ENCODE data around the gene KIFC3.
A peak's percentile ranks its signal among the peaks of the same experiment; 100 is the strongest.
"Not testable (repeated sequence)": the region's sequence is repeated elsewhere in the genome, so short reads cannot be mapped to it uniquely, and the experiment has no call there.

The KIFC3 gene

GRCh38 chr16:57804111-57804837, 2.0 kb upstream of the KIFC3 start:
- DNase-seq = no peak

GRCh38 chr16:57803134-57803990, 1.1 kb upstream of the KIFC3 start:
- no peak for DNase-seq

GRCh38 chr16:57801809-57802340, 416 bp downstream of the KIFC3 start:
- DNase-seq = no peak

- no peak for DNase-seq
These were observed 1.0 kb downstream of the KIFC3 start for GRCh38 chr16:57801098-57801808.

GRCh38 chr16:57800200-57801097, 1.8 kb downstream of the KIFC3 start:
- DNase-seq = no peak

- DNase-seq = no peak
These were observed 2.6 kb downstream of the KIFC3 start for GRCh38 chr16:57799600-57800199.

- peak; percentile 44 for DNase-seq
These were observed 3.2 kb downstream of the KIFC3 start for GRCh38 chr16:57798953-57799599.

GRCh38 chr16:57798267-57798810, 4.0 kb downstream of the KIFC3 start:
- no peak for DNase-seq

GRCh38 chr16:57797526-57798266, 4.6 kb downstream of the KIFC3 start:
- no peak for DNase-seq

- DNase-seq = no peak
These were observed 5.1 kb downstream of the KIFC3 start for GRCh38 chr16:57797216-57797525.

- not testable (repeated sequence) for DNase-seq
These were observed 6.3 kb downstream of the KIFC3 start for GRCh38 chr16:57796014-57796413.

GRCh38 chr16:57795431-57795878, 6.8 kb downstream of the KIFC3 start:
- DNase-seq = no peak

- no peak for DNase-seq
These were observed 7.4 kb downstream of the KIFC3 start for GRCh38 chr16:57794849-57795430.

GRCh38 chr16:57791893-57792461, 10.3 kb downstream of the KIFC3 start:
- DNase-seq = no peak

- no peak for DNase-seq
These were observed 10.9 kb downstream of the KIFC3 start for GRCh38 chr16:57791195-57791892.

- DNase-seq = no peak
These were observed 13.3 kb downstream of the KIFC3 start for GRCh38 chr16:57788951-57789350.

- DNase-seq = no peak
These were observed 13.9 kb downstream of the KIFC3 start for GRCh38 chr16:57788252-57788841.

- DNase-seq = no peak
These were observed 14.8 kb downstream of the KIFC3 start for GRCh38 chr16:57787519-57787905.
